ENCODE results near the gene HDHD5. TPM values are rescaled to one million over a fixed set of nuclear protein-coding genes. Genes with fewer than 3 reads are reported as not detected.

The HDHD5 gene
- total RNA-seq, 1 donor from 2014 or later: 27.6 TPM

DNA sequence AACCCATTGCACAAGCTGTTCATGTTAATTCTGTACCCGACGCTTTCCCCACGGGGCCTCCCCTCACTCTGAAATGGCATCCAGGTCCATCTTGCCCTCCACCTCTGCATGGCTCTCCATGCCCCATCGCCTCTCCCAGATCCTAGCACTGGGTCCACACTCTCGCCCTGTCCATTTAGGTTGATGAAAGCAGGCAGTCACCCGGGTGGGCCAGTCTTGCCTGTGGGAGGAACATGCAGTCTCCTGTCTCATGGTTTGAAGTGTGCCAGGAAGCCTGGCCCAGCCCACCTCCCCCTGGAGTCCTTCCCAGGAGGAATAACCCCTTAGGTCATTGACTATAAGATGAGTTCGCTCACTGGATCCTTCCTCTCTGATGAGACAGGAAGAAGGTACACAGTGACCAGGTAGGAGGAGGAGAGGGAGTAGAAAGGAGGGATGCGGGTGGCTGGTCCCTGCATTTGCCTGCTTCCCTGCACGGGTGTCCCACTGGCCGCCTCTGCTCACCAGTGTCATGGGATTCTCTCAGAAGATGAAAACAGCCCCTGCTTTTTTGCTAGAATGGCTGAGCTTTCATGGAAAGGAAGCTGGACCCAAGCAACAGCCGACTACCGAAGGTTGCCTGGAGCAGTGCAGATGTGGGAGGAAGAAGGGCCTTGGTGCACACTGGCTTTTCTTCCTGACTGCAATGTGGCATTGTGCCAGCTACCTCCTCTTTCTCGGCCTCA, 44.7 kb downstream of the HDHD5 start:
- DNase-seq (ENCODE audit: low read depth): no peak

DNA sequence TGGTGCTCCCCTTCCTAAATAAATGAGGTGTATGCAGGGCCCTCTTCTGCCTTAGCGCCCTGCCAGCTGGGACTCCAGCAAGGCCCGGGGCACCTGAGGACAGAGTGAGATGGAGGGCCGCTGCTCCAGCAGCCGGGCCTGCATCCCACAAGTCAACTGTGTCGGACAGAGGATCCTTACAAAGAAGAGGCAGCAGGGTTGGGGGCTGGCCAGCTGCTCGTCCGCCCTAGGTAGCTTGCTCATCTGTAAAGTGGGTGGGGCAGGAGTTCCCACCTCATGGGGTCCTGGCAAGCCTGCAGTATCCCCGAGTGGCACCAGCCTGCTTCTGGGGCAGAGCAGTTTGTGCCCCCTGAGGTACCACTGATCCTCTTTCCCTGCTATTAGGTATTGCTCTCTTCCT, 45.5 kb downstream of the HDHD5 start:
- no peak overlapping the region for H3K27ac Mint-ChIP-seq (ENCODE audit: unreplicated experiment)
- H3K4me3 Mint-ChIP-seq (ENCODE audit: unreplicated experiment): no peak overlapping the region
- no peak for DNase-seq (ENCODE audit: low read depth)
- peaks cover 2% of the 10 kb centered on the region for H3K27me3 ChIP-seq (ENCODE audit: insufficient read depth, low read length)
- H3K9me3 Mint-ChIP-seq (ENCODE audit: unreplicated experiment): no peaks in the 10 kb centered on the region
- no peak for TF ChIP-seq EZH2 (IDR thresholded peaks at IDR 0.05; ENCODE audit: insufficient read depth, low read length)
- TF ChIP-seq, protein P1, sequence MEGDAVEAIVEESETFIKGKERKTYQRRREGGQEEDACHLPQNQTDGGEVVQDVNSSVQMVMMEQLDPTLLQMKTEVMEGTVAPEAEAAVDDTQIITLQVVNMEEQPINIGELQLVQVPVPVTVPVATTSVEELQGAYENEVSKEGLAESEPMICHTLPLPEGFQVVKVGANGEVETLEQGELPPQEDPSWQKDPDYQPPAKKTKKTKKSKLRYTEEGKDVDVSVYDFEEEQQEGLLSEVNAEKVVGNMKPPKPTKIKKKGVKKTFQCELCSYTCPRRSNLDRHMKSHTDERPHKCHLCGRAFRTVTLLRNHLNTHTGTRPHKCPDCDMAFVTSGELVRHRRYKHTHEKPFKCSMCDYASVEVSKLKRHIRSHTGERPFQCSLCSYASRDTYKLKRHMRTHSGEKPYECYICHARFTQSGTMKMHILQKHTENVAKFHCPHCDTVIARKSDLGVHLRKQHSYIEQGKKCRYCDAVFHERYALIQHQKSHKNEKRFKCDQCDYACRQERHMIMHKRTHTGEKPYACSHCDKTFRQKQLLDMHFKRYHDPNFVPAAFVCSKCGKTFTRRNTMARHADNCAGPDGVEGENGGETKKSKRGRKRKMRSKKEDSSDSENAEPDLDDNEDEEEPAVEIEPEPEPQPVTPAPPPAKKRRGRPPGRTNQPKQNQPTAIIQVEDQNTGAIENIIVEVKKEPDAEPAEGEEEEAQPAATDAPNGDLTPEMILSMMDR (IDR thresholded peaks at IDR 0.05; ENCODE audit: insufficient read depth, low read depth, low read length): no peak
- H2AFZ ChIP-seq (ENCODE audit: low read depth, low read length): no peak overlapping the region
- peaks cover 6% of the 10 kb centered on the region for H3K27me3 Mint-ChIP-seq (ENCODE audit: low read depth, unreplicated experiment)
- FAIRE-seq: no peak
- peaks cover 9% of the 10 kb centered on the region for H3K36me3 Mint-ChIP-seq (ENCODE audit: low read depth, unreplicated experiment)
- H4K20me1 ChIP-seq (ENCODE audit: insufficient read depth, low read length): peaks cover 9% of the 10 kb centered on the region
- no peaks in the 10 kb centered on the region for H3K9me3 ChIP-seq (ENCODE audit: insufficient read depth, low read depth, low read length)
- peaks cover 9% of the 10 kb centered on the region for H3K4me1 Mint-ChIP-seq (ENCODE audit: low read depth, unreplicated experiment)
- H3K36me3 ChIP-seq (ENCODE audit: insufficient read depth, low read length): no peaks in the 10 kb centered on the region
- no peak overlapping the region for H3K4me3 ChIP-seq (ENCODE audit: insufficient read depth, low read depth, low read length)
- H3K4me2 ChIP-seq (ENCODE audit: low read length): no peak overlapping the region
- H3K4me1 ChIP-seq (ENCODE audit: insufficient read depth, low read length): no peaks in the 10 kb centered on the region
- H3K79me2 ChIP-seq (ENCODE audit: insufficient read depth, low read length): no peaks in the 10 kb centered on the region
- H3K27ac ChIP-seq (ENCODE audit: low read depth, low read length): no peak overlapping the region
- H3K9ac ChIP-seq (ENCODE audit: low read length): no peak overlapping the region

More for the DNA sequence above, 44.7 kb downstream of the HDHD5 start:
- Histone ChIP-seq H2AFZ (ENCODE audit: low read depth, low read length) (no peak overlapping the region), H3K27ac (ENCODE audit: low read depth, low read length) (no peak overlapping the region), H3K4me2 (ENCODE audit: low read length) (no peak overlapping the region), H3K79me2 (ENCODE audit: insufficient read depth, low read length) (no peaks in the 10 kb centered on the region), H3K9ac (ENCODE audit: low read length) (no peak overlapping the region), H3K9me3 (ENCODE audit: insufficient read depth, low read depth, low read length) (no peaks in the 10 kb centered on the region), H3K27me3 (ENCODE audit: insufficient read depth, low read length) (peaks cover 4% of the 10 kb centered on the region), H3K36me3 (ENCODE audit: insufficient read depth, low read length) (no peaks in the 10 kb centered on the region), H4K20me1 (ENCODE audit: insufficient read depth, low read length) (peaks cover 9% of the 10 kb centered on the region), H3K4me1 (ENCODE audit: insufficient read depth, low read length) (no peaks in the 10 kb centered on the region), H3K4me3 (ENCODE audit: insufficient read depth, low read depth, low read length) (no peak overlapping the region)
- H3K27me3 Mint-ChIP-seq (ENCODE audit: low read depth, unreplicated experiment): peaks cover 10% of the 10 kb centered on the region
- H3K27ac Mint-ChIP-seq (ENCODE audit: unreplicated experiment): no peak overlapping the region
- peaks cover 9% of the 10 kb centered on the region for H3K36me3 Mint-ChIP-seq (ENCODE audit: low read depth, unreplicated experiment)
- peaks cover 9% of the 10 kb centered on the region for H3K4me1 Mint-ChIP-seq (ENCODE audit: low read depth, unreplicated experiment)
- H3K4me3 Mint-ChIP-seq (ENCODE audit: unreplicated experiment): no peak overlapping the region
- FAIRE-seq: no peak
- H3K9me3 Mint-ChIP-seq (ENCODE audit: unreplicated experiment): no peaks in the 10 kb centered on the region
- TF ChIP-seq EZH2 (IDR thresholded peaks at IDR 0.05; ENCODE audit: insufficient read depth, low read length): no peak
- TF ChIP-seq, protein P1 (IDR thresholded peaks at IDR 0.05; ENCODE audit: insufficient read depth, low read depth, low read length): no peak

DNA sequence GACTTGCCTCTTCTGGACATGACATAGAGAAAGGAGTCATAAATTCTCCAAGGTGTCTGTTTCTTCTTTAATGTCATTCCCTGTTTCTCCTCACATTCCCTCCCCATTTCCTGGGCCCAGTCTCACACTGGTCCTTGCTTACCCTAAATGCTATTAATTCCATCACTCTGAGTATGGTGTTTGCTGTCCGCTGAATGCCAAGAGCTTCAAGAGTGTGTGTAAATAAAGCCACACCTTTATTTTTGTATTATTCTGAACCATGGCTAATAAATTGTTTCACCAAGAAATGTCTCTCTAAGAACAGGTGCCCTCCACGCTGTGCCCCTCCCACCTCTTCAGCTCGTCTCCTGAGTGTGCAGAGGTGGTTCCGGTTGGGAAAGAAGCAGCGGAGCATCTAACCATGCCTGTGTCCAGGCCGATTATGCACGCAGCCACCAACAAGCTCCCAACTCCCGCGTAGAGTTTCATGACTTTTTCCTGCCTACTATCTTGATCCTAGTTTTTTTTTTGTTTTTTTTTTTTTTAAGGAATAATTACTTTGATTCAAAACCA, 46.5 kb downstream of the HDHD5 start:
- Histone ChIP-seq H3K27ac (ENCODE audit: low read depth, low read length) (no peak overlapping the region), H3K4me3 (ENCODE audit: insufficient read depth, low read depth, low read length) (no peak overlapping the region), H4K20me1 (ENCODE audit: insufficient read depth, low read length) (peaks cover 9% of the 10 kb centered on the region), H3K27me3 (ENCODE audit: insufficient read depth, low read length) (no peaks in the 10 kb centered on the region), H3K4me1 (ENCODE audit: insufficient read depth, low read length) (no peaks in the 10 kb centered on the region), H3K79me2 (ENCODE audit: insufficient read depth, low read length) (no peaks in the 10 kb centered on the region), H2AFZ (ENCODE audit: low read depth, low read length) (no peak overlapping the region), H3K36me3 (ENCODE audit: insufficient read depth, low read length) (no peaks in the 10 kb centered on the region), H3K9ac (ENCODE audit: low read length) (no peak overlapping the region), H3K4me2 (ENCODE audit: low read length) (no peak overlapping the region), H3K9me3 (ENCODE audit: insufficient read depth, low read depth, low read length) (no peaks in the 10 kb centered on the region)
- no peak for TF ChIP-seq EZH2 (IDR thresholded peaks at IDR 0.05; ENCODE audit: insufficient read depth, low read length)
- TF ChIP-seq, protein P1 (IDR thresholded peaks at IDR 0.05; ENCODE audit: insufficient read depth, low read depth, low read length): no peak
- no peak overlapping the region for H3K27ac Mint-ChIP-seq (ENCODE audit: unreplicated experiment)
- FAIRE-seq: no peak
- peaks cover 11% of the 10 kb centered on the region for H3K36me3 Mint-ChIP-seq (ENCODE audit: low read depth, unreplicated experiment)
- no peaks in the 10 kb centered on the region for H3K9me3 Mint-ChIP-seq (ENCODE audit: unreplicated experiment)
- peaks cover 1% of the 10 kb centered on the region for H3K27me3 Mint-ChIP-seq (ENCODE audit: low read depth, unreplicated experiment)
- no peak for DNase-seq (ENCODE audit: low read depth)
- H3K4me1 Mint-ChIP-seq (ENCODE audit: low read depth, unreplicated experiment): no peaks in the 10 kb centered on the region
- no peak overlapping the region for H3K4me3 Mint-ChIP-seq (ENCODE audit: unreplicated experiment)
